T-helper 2 cell treated with Interferon-gamma antibody and Interleukin-4, amounts not matched to agents 100 ng/mL and 5 ng/mL, for 36 hours (primary cell): ENCODE results near the gene RPAP3. TPM values are rescaled to one million over a fixed set of nuclear protein-coding genes. Genes with fewer than 3 reads are reported as not detected.

Experiments used
- intact Hi-C: fragments of 100-400 bp; cut with micrococcal nuclease; formaldehyde crosslinking; loops from one replicate; pipeline ENCODE4 v1.15.1; 2023
- total RNA-seq: library from RNA; stranded (reverse); gene quantifications from 2 replicates; pipeline ENCODE4 v1.2.3, GENCODE V29; 2022

Gene RPAP3
- total RNA-seq, 1 donor from 2014 or later = 45.1 TPM

- intact Hi-C loops = loop anchor here (2.0 kb wide), 1 partner anchor 29 kb away; no protein-coding TSS in a partner anchor
Observed at GRCh38 chr12:47743311-47743860, 37.6 kb upstream of the RPAP3 start.

DNA sequence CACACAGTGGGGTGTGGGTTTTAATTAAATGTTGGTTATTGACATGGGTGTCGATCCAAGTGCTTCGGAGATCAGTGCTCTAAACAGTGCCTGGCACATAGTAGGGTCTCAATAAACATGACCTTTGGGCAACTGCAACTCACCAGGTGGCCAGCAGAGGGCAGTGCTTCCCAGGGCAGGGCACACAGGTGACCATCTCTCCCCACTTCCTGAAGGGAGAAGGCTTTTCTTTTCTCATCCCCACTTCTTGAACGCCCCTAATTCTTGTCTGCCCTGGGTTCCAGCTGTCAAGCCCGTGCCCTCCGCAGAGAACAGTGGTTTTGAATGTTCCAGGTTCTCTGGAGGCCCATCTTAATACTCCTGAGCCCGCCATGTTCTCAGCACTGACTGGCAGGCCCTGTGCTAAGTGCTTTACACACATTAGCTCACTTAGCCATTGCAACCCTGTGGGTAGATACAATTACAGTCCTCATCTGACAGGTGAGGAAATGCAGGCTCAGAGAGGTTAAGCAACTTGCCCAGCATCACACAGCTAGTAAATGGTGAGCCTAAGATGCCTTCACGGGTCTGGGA lies 36.5 kb upstream of the RPAP3 start:
- intact Hi-C loops = loop anchor here (1.0 to 2.0 kb wide), 4 partner anchors 25 to 96 kb away; no protein-coding TSS in a partner anchor

- intact Hi-C loops = no loop called here
Observed at GRCh38 chr12:47741340-47741703, 35.5 kb upstream of the RPAP3 start.

DNA sequence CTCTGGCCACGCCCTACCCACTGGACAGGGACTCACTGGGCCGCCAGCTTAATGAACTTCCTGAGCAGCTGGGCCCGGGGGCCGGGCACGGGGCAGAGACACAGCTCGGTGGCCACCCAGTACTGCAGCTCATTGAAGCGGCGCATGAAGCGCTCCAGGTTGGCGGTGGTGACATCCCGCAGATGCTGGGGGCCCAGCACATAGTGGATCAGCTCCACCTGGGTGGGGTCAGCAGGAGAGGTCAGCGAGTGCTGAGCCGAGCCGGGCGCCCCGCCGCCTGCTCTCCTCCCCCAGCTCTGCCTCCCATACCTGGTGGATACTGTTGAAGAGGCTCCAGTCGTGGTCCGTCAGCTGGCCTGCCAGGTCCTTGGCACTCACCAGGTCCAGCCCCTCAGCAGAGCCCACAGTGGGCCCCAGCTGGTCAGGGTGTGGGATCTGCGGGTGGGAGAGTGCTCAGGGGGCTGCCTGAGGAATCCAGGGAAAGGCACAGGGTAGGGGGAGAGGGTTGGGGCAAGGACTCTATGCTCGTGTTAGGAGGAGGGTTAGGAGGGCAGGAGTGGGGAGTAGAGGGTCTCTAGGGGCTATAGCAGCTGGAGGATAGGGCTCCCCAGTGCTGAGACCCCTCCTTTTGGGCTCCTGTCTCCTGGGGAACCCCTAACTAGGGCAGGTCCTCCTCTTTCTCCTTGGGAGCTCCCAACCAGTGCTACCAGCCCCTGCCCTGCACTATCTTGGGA lies 34.9 kb upstream of the RPAP3 start:
- intact Hi-C loops = no loop called here

DNA sequence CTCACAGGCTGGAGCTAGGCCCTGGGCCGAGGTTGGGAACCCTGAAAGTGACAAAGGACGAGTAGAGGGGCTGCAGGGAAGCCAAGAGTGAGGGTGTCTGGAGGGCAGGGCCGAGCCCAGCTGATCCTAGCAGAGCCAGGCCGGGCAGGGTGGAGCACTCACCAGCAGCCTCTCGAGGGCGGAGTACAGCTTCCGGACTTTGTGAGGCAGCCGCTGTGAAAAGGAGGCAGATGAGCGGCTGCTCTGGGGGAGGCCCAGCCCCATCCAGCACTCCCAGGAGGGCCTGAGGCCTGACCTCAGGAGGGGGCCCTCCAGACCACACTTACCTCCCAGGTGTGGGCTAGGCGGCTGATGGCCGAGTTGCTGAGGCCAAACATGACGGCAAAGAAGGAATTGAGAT lies 34.1 kb upstream of the RPAP3 start:
- intact Hi-C loops = no loop called here

DNA sequence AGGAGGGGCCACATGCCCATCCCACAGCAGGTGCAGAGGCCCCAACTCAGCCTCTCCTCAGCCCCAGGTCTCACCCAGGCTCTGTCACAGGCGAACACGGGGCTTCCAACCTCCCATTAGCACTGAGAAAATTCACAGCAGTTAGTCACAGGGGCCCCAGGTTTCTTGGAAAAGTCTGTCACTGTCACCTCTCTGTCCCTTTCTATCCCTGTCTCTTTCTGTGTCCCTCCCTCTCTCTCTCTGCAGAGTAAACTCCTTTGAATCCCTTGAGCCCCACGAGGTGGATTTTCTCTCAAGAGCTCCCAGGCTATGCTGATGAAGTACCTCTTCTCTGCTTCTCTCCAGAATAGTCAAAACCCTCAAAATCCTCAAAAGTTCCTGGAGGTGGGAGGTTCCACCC lies 33.5 kb upstream of the RPAP3 start:
- intact Hi-C loops = no loop called here

DNA sequence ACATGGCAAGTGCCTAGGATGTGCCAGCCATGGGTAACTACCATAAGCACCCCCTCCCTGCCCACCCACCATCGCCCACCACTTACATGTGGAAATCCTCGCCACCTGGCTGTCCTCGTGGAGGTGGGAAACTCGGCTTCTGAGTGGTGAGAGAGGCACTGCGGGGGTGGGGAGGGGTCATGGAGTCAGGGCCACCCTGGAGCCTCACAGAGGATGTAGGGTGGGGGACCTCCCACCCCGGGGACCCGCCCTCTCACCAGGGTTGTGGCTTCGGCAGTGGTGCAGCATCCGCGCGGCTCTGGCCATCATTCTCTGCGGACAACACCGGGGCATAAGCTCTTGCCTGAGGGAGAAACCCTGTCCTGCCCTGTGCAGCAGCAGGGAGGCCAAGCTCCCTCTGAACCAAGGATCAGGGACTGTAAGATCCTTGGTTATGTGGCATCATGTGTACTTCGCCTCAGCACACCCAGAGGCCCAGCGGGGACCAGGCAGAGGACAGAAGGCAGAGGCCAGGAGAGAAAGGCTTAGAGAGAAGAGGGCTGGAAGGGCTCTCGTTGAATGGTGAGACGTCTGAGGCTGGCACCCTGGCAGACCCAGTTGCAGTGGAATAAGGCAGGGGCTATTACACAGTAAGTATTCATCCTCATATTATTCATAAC lies 32.2 kb upstream of the RPAP3 start:
- intact Hi-C loops = no loop called here

GRCh38 chr12:47736877-47737676 lies 31.2 kb upstream of the RPAP3 start:
- intact Hi-C loops = no loop called here

GRCh38 chr12:47736216-47736615 lies 30.4 kb upstream of the RPAP3 start:
- intact Hi-C loops = no loop called here

DNA sequence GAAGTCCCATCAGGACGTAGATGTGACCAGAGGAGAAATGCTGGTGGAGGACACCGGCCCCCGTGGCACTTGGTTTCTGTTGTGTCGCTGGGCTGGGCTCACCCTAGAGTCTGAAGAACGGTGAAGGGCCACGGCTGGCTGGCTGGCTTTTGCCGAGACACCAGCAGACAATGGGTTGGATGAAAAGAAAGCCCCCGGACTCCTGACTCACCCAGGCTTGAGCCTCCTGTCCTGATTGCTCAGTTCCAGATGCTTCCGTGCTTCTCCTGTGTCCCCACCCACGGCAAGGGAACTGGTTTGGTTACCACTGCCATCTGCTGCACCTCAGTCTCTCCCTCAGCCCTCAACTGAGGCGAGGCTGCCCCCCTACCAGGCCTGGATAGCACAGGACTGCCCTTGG lies 29.8 kb upstream of the RPAP3 start:
- intact Hi-C loops = no loop called here

DNA sequence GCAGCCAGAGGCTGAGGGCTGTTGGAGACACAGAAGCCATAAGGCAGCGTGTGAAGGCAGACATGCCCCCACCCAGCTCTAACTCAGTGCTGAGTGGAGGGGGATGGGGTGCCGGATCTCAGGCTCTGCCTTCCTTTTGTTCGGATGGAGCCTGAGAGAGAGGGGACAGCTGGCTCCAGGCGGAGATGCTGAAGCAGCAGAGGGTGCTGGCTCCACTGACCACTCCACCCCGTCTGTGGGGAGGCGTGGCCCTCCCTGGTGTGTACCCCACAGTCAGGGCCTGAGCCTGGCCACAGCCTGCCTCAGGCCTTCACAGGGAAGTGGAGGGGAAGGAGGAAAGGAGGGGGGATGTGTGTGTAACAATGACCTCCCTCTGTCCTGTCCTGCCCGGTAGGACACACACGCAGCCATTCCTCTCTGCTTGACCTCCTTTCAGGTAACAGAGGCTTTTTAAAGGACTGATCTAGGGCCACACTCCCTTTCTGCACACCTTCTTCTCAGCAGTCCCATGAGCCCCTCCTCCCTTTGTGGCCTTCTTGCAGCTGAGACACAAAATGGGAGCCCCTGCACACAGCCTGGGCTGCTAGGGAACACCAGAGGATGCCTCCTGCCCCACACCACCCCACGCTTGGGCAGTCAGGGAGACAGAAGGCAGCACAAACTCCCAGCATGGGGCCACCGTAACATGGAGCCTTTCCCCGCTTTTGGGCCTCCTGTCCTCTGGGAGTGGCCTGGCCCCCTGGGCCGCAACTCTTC lies 29.1 kb upstream of the RPAP3 start:
- intact Hi-C loops = no loop called here

- intact Hi-C loops = no loop called here
Observed at GRCh38 chr12:47733142-47733541, 27.3 kb upstream of the RPAP3 start.

GRCh38 chr12:47732504-47732903 lies 26.7 kb upstream of the RPAP3 start:
- intact Hi-C loops = no loop called here

GRCh38 chr12:47731723-47732122 lies 25.9 kb upstream of the RPAP3 start:
- intact Hi-C loops = no loop called here

DNA sequence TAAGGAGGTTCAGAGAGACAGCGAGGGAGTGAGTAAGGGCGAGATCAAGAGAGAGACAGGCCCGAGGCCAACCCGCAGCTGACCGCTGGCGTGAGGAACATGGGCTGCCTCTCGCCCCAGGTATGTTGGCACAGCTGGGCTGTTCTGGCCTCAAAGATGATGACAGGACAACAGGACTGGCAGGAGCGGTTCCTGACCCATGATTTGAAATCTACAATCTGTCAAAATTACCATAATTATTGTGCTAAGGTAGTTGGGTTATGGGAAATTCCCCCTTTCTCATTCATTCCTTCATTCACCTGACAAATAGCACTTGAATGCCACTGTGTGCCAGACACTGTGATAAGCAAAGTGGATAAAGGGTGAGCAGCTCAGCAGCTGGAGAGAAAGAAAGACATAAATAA lies 24.5 kb upstream of the RPAP3 start:
- intact Hi-C loops = no loop called here

DNA sequence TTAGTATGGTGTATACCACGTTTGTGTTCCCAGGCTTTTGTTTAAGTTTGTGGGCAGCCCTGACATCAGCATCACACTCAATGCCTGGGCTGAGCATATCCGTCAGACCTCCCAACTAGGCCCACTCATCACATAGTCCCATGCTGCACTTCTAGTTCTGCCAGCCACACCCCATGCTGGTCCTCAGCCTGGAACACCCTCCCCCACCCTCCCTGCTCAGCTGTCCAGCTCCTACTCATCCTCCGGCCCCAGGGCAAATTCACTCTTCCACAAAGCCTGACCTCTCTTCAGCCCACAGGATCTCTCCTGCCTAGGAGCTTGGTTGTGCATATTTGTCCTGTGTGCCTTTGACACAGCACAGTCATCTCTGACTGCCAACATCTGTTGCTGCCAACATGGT lies 23.4 kb upstream of the RPAP3 start:
- intact Hi-C loops = no loop called here

- intact Hi-C loops = no loop called here
Observed at GRCh38 chr12:47725893-47726292, 20.1 kb upstream of the RPAP3 start.

- intact Hi-C loops = no loop called here
Observed at GRCh38 chr12:47725091-47725772, 19.4 kb upstream of the RPAP3 start, which contains the start of gene ENDOU. ENDOU (minus strand) TSS chr12:47725490; CDS start chr12:47725413, 77 bp downstream.

DNA sequence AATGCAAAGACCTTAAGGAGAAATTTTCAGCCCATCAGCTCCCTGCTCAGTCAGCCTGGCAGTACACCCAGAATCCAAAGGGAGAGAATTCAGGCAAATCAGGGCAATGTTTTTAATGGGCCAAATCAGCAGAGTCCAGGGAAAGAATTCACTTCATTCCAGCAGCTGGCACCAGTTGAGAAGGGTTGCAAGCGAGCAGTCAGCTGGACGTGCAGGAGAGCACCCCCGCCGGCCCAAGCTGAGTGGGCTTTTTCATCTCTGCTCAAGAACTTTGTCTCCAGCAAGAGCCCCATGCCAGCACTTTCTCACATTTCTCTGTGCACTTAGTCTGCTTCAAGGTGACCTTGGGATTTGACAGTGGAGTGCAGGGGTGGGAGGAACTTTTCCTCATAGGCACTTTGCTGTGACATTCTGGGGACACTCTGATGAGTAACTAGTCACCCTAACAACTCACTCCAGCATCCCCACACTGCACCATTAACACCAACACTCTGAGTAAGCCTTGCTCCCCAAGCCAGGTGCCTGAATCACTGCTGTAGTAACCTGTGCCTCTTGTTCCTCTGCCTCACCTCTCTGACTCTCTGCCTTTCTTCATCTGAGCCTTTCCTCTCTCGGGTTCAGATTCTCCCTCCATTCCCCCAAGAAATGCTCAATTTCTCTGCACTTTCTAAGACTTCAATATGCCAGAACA lies 17.3 kb upstream of the RPAP3 start:
- intact Hi-C loops = no loop called here
